Sigmoid colon (tissue), 7 donors: ENCODE results near the gene MYH11. TPM values are rescaled to one million over a fixed set of nuclear protein-coding genes. Genes with fewer than 3 reads are reported as not detected.
"Not testable (repeated sequence)": the region's sequence is repeated elsewhere in the genome, so short reads cannot be mapped to it uniquely, and the experiment has no call there.

Experiments
- DNase-seq: peaks from one replicate; pipeline ENCODE4 v3.0.0-alpha.2; 2019
- H3K27ac ChIP-seq, 4 donors: fragments of 200-600 bp; sonication (generic); one replicate each; pipeline ENCODE4 v1.5.1; 2016 to 2019; ENCODE audit warnings: mild to moderate bottlenecking in 1 of 4
- H3K27me3 ChIP-seq, 3 donors: fragments of 200-600 bp; sonication (generic); one replicate each; pipeline ENCODE4 v1.5.1; 2019; ENCODE audit warnings: mild to moderate bottlenecking in 1 of 3
- H3K36me3 ChIP-seq, 4 donors: fragments of 200-600 bp; sonication (generic); one replicate each; pipeline ENCODE4 v1.5.1; 2016 to 2019
- H3K4me1 ChIP-seq, 4 donors: fragments of 200-600 bp; sonication (generic); one replicate each; pipeline ENCODE4 v1.5.1; 2017 to 2019
- H3K4me3 ChIP-seq, 4 donors: fragments of 200-600 bp; sonication (generic); one replicate each; pipeline ENCODE4 v1.5.1; 2017 to 2019; ENCODE audit warnings: mild to moderate bottlenecking in 2 of 4, moderate library complexity in 1 of 4
- H3K9me3 ChIP-seq, 4 donors: fragments of 200-600 bp in 3 of 4; sonication (generic) in 3 of 4; one replicate each; pipeline versions ENCODE4 v1.5.1 to v1.6.1; 2013 to 2019
- CTCF ChIP-seq, 4 experiments: fragments of 450-650 bp in 3 of 4; fragments of 200-600 bp in 1 of 4; IDR thresholded peaks; one replicate each; pipeline ENCODE4 v1.5.1; 2016 to 2019; ENCODE audit warnings: antibody characterized with exemption in 4 of 4, mild to moderate bottlenecking in 3 of 4, moderate library complexity in 2 of 4
- EP300 ChIP-seq, 4 donors: sonication (generic); formaldehyde crosslinking; IDR thresholded peaks; one replicate each; pipeline ENCODE4 v1.6.1; 2017; ENCODE audit warnings: antibody characterized with exemption in 4 of 4
- POLR2A ChIP-seq, 2 donors: fragments of 450-650 bp; IDR thresholded peaks; one replicate each; pipeline ENCODE4 v1.6.1; 2016; ENCODE audit warnings: antibody characterized with exemption in 2 of 2, mild to moderate bottlenecking in 2 of 2, moderate library complexity in 2 of 2
- POLR2AphosphoS5 ChIP-seq, 4 donors: sonication (generic); formaldehyde crosslinking; IDR thresholded peaks; one replicate each; pipeline ENCODE4 v1.6.1; 2017; ENCODE audit warnings: antibody characterized with exemption in 4 of 4
- WGBS, 2 donors: extraction: QIAGEN DNeasy Blood & Tissue Kit; methylation state at CpG; one replicate each; pipeline ENCODE4 v1.1.7; 2013; 5-methylcytosine and 5-hydroxymethylcytosine counted together
- intact Hi-C: fragments of 100-400 bp; cut with DNase I; formaldehyde crosslinking; loops from one replicate; pipeline ENCODE4 v1.15.1; 2023
- polyA plus RNA-seq, 3 donors: library from polyadenylated mRNA; stranded (reverse); fragments of 200-250 nt; gene quantifications; one replicate each; pipeline ENCODE4 v1.2.3, GENCODE V29; 2013
- total RNA-seq, 4 donors: library from RNA; depleted of rRNA; stranded (reverse); fragments of >200 nt; gene quantifications; one replicate each; pipeline ENCODE4 v1.1.0, GENCODE V29; 2016
- donor health status: healthy with polysubstance abuse.
- donor health status: Bipolar disorder and iron deficiency.
- donor health status: healthy.

The MYH11 gene
- total and polyA plus RNA-seq, 7 donors = 5.1 to 11,818 (median 4,282) TPM

GRCh38 chr16:15854906-15855703, 1.7 kb downstream of the MYH11 start:
- Histone ChIP-seq H3K36me3 (peaks cover 14 to 42% (median 20%) of the 10 kb centered on the region in 4 donors), H3K27me3 (peaks cover 0 to 4% (median 4%) of the 10 kb centered on the region in 3 donors), H3K4me1 (peaks cover 0 to 40% (median 25%) of the 10 kb centered on the region in 4 donors), H3K4me3 (peak overlapping the region; percentile 51 to 70 (median 68)), H3K27ac (peak overlapping the region; percentile 95 to 98 (median 96)), H3K9me3 (no peaks in the 10 kb centered on the region)
- 61 to 65% methylated on average over 15 of the region's 15 CpGs for WGBS, 2 donors
- TF ChIP-seq POLR2AphosphoS5 (IDR thresholded peaks at IDR 0.05) = peak; percentile 59 to 79 (median 64)
- TF ChIP-seq POLR2A (IDR thresholded peaks at IDR 0.05) = no peak
- peak; percentile 12 to 68 (median 48) for TF ChIP-seq EP300 (IDR thresholded peaks at IDR 0.05)
- no peak for TF ChIP-seq CTCF (IDR thresholded peaks at IDR 0.05)
- peak; percentile 86 for DNase-seq
- intact Hi-C loops = loop anchor here (5.0 kb wide), 2 partner anchors 207 to 272 kb away; no protein-coding TSS in a partner anchor

- intact Hi-C loops = no loop called here
- TF ChIP-seq POLR2AphosphoS5 (IDR thresholded peaks at IDR 0.05) = peak in 3 of 4 donors; percentile 24 to 65 (median 57)
- TF ChIP-seq CTCF (IDR thresholded peaks at IDR 0.05) = no peak
- H3K27me3 ChIP-seq = peaks cover 0 to 4% (median 4%) of the 10 kb centered on the region in 3 donors
- no peaks in the 10 kb centered on the region for H3K9me3 ChIP-seq
- H3K27ac ChIP-seq = peak overlapping the region; percentile 95 to 98 (median 96)
- 28 to 58% methylated on average over 3 of the region's 3 CpGs for WGBS, 2 donors
- H3K4me1 ChIP-seq = peaks cover 0 to 42% (median 26%) of the 10 kb centered on the region in 4 donors
- peaks cover 16 to 53% (median 25%) of the 10 kb centered on the region in 4 donors for H3K36me3 ChIP-seq
- peak overlapping the region; percentile 51 to 70 (median 68) for H3K4me3 ChIP-seq
- no peak for DNase-seq
These were observed 2.8 kb downstream of the MYH11 start for GRCh38 chr16:15854061-15854460.

- Histone ChIP-seq H3K4me3 (peak overlapping the region; percentile 51 to 70 (median 68)), H3K36me3 (peaks cover 16 to 63% (median 29%) of the 10 kb centered on the region in 4 donors), H3K9me3 (no peaks in the 10 kb centered on the region), H3K27ac (peak overlapping the region; percentile 95 to 98 (median 96)), H3K4me1 (peaks cover 0 to 43% (median 26%) of the 10 kb centered on the region in 4 donors), H3K27me3 (peaks cover 0 to 4% (median 4%) of the 10 kb centered on the region in 3 donors)
- 80 to 82% methylated on average over 4 of the region's 4 CpGs for WGBS, 2 donors
- intact Hi-C loops = no loop called here
- DNase-seq = no peak
- TF ChIP-seq POLR2AphosphoS5 (IDR thresholded peaks at IDR 0.05) (no peak), POLR2A (IDR thresholded peaks at IDR 0.05) (no peak), CTCF (IDR thresholded peaks at IDR 0.05) (no peak), EP300 (IDR thresholded peaks at IDR 0.05) (no peak)
These were observed 3.8 kb downstream of the MYH11 start for GRCh38 chr16:15853021-15853420.

GRCh38 chr16:15850555-15850954, 6.3 kb downstream of the MYH11 start:
- peak overlapping the region; percentile 95 to 98 (median 96) for H3K27ac ChIP-seq
- DNase-seq, intact Hi-C loops, H3K27me3 ChIP-seq, H3K9me3 ChIP-seq: not testable (repeated sequence)
- H3K4me1 ChIP-seq = peaks cover 0 to 61% (median 49%) of the 10 kb centered on the region in 4 donors
- 87 to 93% methylated on average over 6 of the region's 6 CpGs for WGBS, 2 donors
- peaks cover 16 to 81% (median 39%) of the 10 kb centered on the region in 4 donors for H3K36me3 ChIP-seq
- H3K4me3 ChIP-seq = peak overlapping the region; percentile 51 to 70 (median 68)
- TF ChIP-seq POLR2AphosphoS5 (IDR thresholded peaks at IDR 0.05) = peak in 1 of 4 donors; percentile 33
